Natural killer cell (primary cell): Measurements from ENCODE around the gene MASP1. TPM values are rescaled to one million over a fixed set of nuclear protein-coding genes. Genes with fewer than 3 reads are reported as not detected.

ENCODE experiments used
- ATAC-seq, 3 donors: fragments of 150-1000 bp in 2 of 3; fragments of 200-7000 bp in 1 of 3; cut with Tn5 transposase; 1 replicate in 1 of 3; 2 replicates in 2 of 3; pipeline ENCODE4 v1.10.0; 2021; ENCODE audit warnings: mild to moderate bottlenecking in 2 of 3, moderate library complexity in 2 of 3
- DNase-seq, 2 donors: peaks; one replicate each; pipeline versions ENCODE4 v3.0.0 to v3.0.0-alpha.2; 2013 to 2021; ENCODE audit warnings: mixed read lengths in 1 of 2
- H3K27ac ChIP-seq: one replicate; pipeline ENCODE4 v1.5.1; 2013; ENCODE audit warnings: mild to moderate bottlenecking, low read length
- H3K27me3 ChIP-seq: one replicate; pipeline ENCODE4 v1.6.1; 2013; ENCODE audit warnings: low read length; ENCODE audit not compliant: control insufficient read depth, insufficient read depth
- H3K36me3 ChIP-seq: one replicate; pipeline ENCODE4 v1.6.1; 2013; ENCODE audit warnings: low read length; ENCODE audit not compliant: control insufficient read depth, insufficient read depth
- H3K4me1 ChIP-seq: one replicate; pipeline ENCODE4 v1.6.1; 2013; ENCODE audit warnings: low read length; ENCODE audit not compliant: control insufficient read depth, insufficient read depth
- H3K4me3 ChIP-seq: one replicate; pipeline ENCODE4 v1.5.1; 2013; ENCODE audit warnings: low read length
- H3K9me3 ChIP-seq: one replicate; pipeline ENCODE4 v1.6.1; 2013; ENCODE audit warnings: low read length; ENCODE audit not compliant: control insufficient read depth, insufficient read depth
- H3K27ac Mint-ChIP-seq, 2 donors: one replicate each; pipeline ENCODE4 v1.8.0; 2022; ENCODE audit warnings: mild to moderate bottlenecking in 2 of 2, mixed read lengths in 2 of 2, moderate library complexity in 1 of 2
- H3K27me3 Mint-ChIP-seq, 2 donors: one replicate each; pipeline ENCODE4 v1.8.0; 2022; ENCODE audit warnings: low read depth in 2 of 2, mixed read lengths in 2 of 2
- H3K36me3 Mint-ChIP-seq: one replicate; pipeline ENCODE4 v1.8.0; 2022; ENCODE audit warnings: mixed read lengths
- H3K4me1 Mint-ChIP-seq, 2 donors: one replicate each; pipeline ENCODE4 v1.8.0; 2022; ENCODE audit warnings: mixed read lengths in 2 of 2
- H3K4me3 Mint-ChIP-seq: one replicate; pipeline ENCODE4 v1.8.0; 2022; ENCODE audit warnings: mild to moderate bottlenecking, moderate library complexity, mixed read lengths
- H3K9me3 Mint-ChIP-seq, 2 donors: one replicate each; pipeline ENCODE4 v1.8.0; 2022; ENCODE audit warnings: mixed read lengths in 2 of 2
- CTCF ChIP-seq: fragments of 200-600 bp; IDR thresholded peaks from one replicate; pipeline ENCODE4 v1.8.0; 2022; ENCODE audit warnings: antibody characterized with exemption
- WGBS: methylation state at CpG from one replicate; pipeline ENCODE4 v1.1.7; 2013; ENCODE audit warnings: missing lambda C conversion rate; ENCODE audit not compliant: insufficient coverage; 5-methylcytosine and 5-hydroxymethylcytosine counted together
- intact Hi-C: fragments of 100-400 bp; cut with micrococcal nuclease; formaldehyde crosslinking; loops from one replicate; pipeline ENCODE4 v1.14.2; 2022
- total RNA-seq, 4 donors: library from RNA; stranded (reverse); fragments of 120-200 nt in 1 of 4; gene quantifications; one replicate each; pipeline versions ENCODE4 v1.2.3 to v1.2.4, GENCODE V29; 2013 to 2022

Gene MASP1
- total RNA-seq, 3 donors from 2014 or later (not counting 1 experiment from before 2014, with no cell fraction given) = not detected

DNA sequence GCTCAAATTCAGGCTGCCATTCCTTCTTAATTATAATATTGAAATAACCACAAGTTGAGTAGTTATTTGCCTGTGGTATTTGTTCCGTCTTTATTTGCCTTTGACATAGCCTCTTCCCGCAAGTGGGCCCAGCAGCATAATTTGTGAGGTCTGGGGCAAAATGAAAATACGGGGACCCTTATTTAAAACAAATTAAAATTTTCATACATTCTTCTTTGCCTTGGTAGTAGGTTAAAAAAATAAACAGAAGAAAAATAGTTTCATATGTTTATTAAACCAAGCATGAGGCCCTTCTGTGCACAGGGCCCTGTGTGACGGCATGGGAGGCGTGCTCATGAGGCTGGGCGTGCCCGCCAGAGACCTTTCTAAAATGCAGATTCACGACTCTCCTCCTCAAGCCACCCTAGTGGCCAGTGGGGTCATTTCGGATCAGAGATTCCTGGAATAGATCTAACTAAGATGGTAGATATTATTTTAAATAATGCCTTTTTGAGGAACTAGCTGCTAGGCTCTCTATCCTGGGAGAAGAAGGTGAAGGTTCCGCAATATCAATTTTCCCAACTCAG, 35.4 kb downstream of the MASP1 start:
- H3K9me3 Mint-ChIP-seq = no peaks in the 10 kb centered on the region
- ATAC-seq = no peak
- no peaks in the 10 kb centered on the region for H3K4me1 ChIP-seq
- no peak overlapping the region for H3K4me3 ChIP-seq
- no peaks in the 10 kb centered on the region for H3K36me3 ChIP-seq
- H3K4me3 Mint-ChIP-seq = no peak overlapping the region
- no peak for TF ChIP-seq CTCF
- DNase-seq = no peak
- 98% methylated on average over 5 of the region's 10 CpGs for WGBS
- H3K9me3 ChIP-seq = no peaks in the 10 kb centered on the region
- H3K36me3 Mint-ChIP-seq = no peaks in the 10 kb centered on the region
- H3K27me3 Mint-ChIP-seq = peaks cover 13 to 22% of the 10 kb centered on the region in 2 donors
- H3K27me3 ChIP-seq = no peaks in the 10 kb centered on the region
- no peaks in the 10 kb centered on the region for H3K4me1 Mint-ChIP-seq
- intact Hi-C loops = no loop called here
- no peak overlapping the region for H3K27ac Mint-ChIP-seq
- no peak overlapping the region for H3K27ac ChIP-seq

- Histone ChIP-seq H3K27me3 (no peaks in the 10 kb centered on the region), H3K27ac (no peak overlapping the region), H3K36me3 (no peaks in the 10 kb centered on the region), H3K9me3 (no peaks in the 10 kb centered on the region), H3K4me1 (no peaks in the 10 kb centered on the region), H3K4me3 (no peak overlapping the region)
- no peak for DNase-seq
- peaks cover 13 to 14% of the 10 kb centered on the region in 2 donors for H3K27me3 Mint-ChIP-seq
- WGBS = 9% methylated on average over 1 of the region's 1 CpG
- no peaks in the 10 kb centered on the region for H3K4me1 Mint-ChIP-seq
- no peaks in the 10 kb centered on the region for H3K36me3 Mint-ChIP-seq
- TF ChIP-seq CTCF = no peak
- H3K27ac Mint-ChIP-seq = no peak overlapping the region
- H3K9me3 Mint-ChIP-seq = no peaks in the 10 kb centered on the region
- H3K4me3 Mint-ChIP-seq = no peak overlapping the region
- intact Hi-C loops = no loop called here
- no peak for ATAC-seq
Measured at GRCh38 chr3:187255314-187255713, 36.2 kb downstream of the MASP1 start.

- Histone ChIP-seq H3K4me3 (no peak overlapping the region), H3K4me1 (no peaks in the 10 kb centered on the region), H3K36me3 (no peaks in the 10 kb centered on the region), H3K27ac (no peak overlapping the region), H3K27me3 (no peaks in the 10 kb centered on the region), H3K9me3 (no peaks in the 10 kb centered on the region)
- Mint-ChIP-seq H3K27ac (no peak overlapping the region), H3K9me3 (no peaks in the 10 kb centered on the region), H3K4me1 (no peaks in the 10 kb centered on the region), H3K27me3 (peaks cover 14 to 20% of the 10 kb centered on the region in 2 donors), H3K36me3 (no peaks in the 10 kb centered on the region), H3K4me3 (no peak overlapping the region)
- TF ChIP-seq CTCF = no peak
- DNase-seq (no peak), ATAC-seq (no peak)
- intact Hi-C loops = no loop called here
- WGBS = 89% methylated on average over 3 of the region's 4 CpGs
Measured at GRCh38 chr3:187252311-187252710, 39.2 kb downstream of the MASP1 start.

DNA sequence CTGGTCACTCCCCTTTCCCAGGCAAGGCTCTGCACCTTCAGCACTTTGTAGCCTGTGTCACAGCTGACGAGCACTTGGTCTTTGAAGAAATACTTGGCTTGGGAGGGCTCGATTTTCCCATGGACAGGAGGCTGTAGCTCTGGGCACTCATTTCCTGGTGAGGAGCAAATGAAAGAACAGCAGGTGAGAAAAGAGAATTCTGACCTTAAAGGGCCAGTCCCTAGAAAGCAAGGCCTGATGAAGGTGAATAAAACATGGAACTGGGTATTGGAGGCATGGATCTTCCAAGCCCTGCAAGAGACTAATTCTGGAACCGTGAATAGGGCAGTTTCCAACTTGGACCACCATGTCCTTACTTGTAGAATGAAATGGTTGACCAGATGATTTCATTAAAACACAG, 39.9 kb downstream of the MASP1 start:
- no peak for ATAC-seq
- Histone ChIP-seq H3K4me3 (no peak overlapping the region), H3K36me3 (no peaks in the 10 kb centered on the region), H3K4me1 (no peaks in the 10 kb centered on the region), H3K9me3 (no peaks in the 10 kb centered on the region), H3K27ac (no peak overlapping the region), H3K27me3 (no peaks in the 10 kb centered on the region)
- no peaks in the 10 kb centered on the region for H3K4me1 Mint-ChIP-seq
- H3K36me3 Mint-ChIP-seq = no peaks in the 10 kb centered on the region
- no peaks in the 10 kb centered on the region for H3K9me3 Mint-ChIP-seq
- peaks cover 17 to 20% of the 10 kb centered on the region in 2 donors for H3K27me3 Mint-ChIP-seq
- no peak for TF ChIP-seq CTCF
- no peak overlapping the region for H3K4me3 Mint-ChIP-seq
- no peak overlapping the region for H3K27ac Mint-ChIP-seq
- no peak for DNase-seq
- 71% methylated on average over 3 of the region's 3 CpGs for WGBS
- intact Hi-C loops = no loop called here
